DOHH2 (cell line): ENCODE results near the gene XRCC6.
"Not testable (repeated sequence)": the region's sequence is repeated elsewhere in the genome, so short reads cannot be mapped to it uniquely, and the experiment has no call there.

Experiments
- H3F3A ChIP-seq: fragments of 200-600 bp; sonication (generic), shearing (Covaris generic); 2 replicates; pipeline ENCODE4 v1.6.0; 2016; ENCODE audit warnings: antibody characterized with exemption, mild to moderate bottlenecking; ENCODE audit not compliant: control insufficient read depth, insufficient read depth
- H3K27ac ChIP-seq: fragments of 200-600 bp; sonication (generic); 2 replicates; pipeline ENCODE4 v1.5.1; 2014; ENCODE audit warnings: low read depth, mild to moderate bottlenecking, low read length, moderate library complexity
- H3K27me3 ChIP-seq: fragments of 200-600 bp; sonication (generic); 2 replicates; pipeline ENCODE4 v1.6.1; 2014; ENCODE audit warnings: mild to moderate bottlenecking, low read length, mixed read lengths; ENCODE audit not compliant: control insufficient read depth
- H3K36me3 ChIP-seq: fragments of 200-600 bp; sonication (generic); 2 replicates; pipeline ENCODE4 v1.6.1; 2014; ENCODE audit warnings: mild to moderate bottlenecking, low read length, moderate library complexity, mixed read lengths; ENCODE audit not compliant: control insufficient read depth
- H3K4me1 ChIP-seq: fragments of 200-600 bp; sonication (generic); 2 replicates; pipeline ENCODE4 v1.6.1; 2014; ENCODE audit warnings: mild to moderate bottlenecking, low read length, mixed read lengths; ENCODE audit not compliant: control insufficient read depth
- H3K4me2 ChIP-seq: fragments of 200-600 bp; sonication (generic); 2 replicates; pipeline ENCODE4 v1.6.0; 2014; ENCODE audit warnings: mild to moderate bottlenecking, low read length, moderate library complexity
- H3K4me3 ChIP-seq: fragments of 200-600 bp; sonication (generic); 2 replicates; pipeline ENCODE4 v1.5.1; 2014; ENCODE audit warnings: mild to moderate bottlenecking, low read length, mixed read lengths
- H3K79me2 ChIP-seq: fragments of 200-600 bp; sonication (generic); 2 replicates; pipeline ENCODE4 v1.6.1; 2014; ENCODE audit warnings: mild to moderate bottlenecking, low read length, mixed read lengths; ENCODE audit not compliant: control insufficient read depth
- H3K9me2 ChIP-seq: fragments of 200-600 bp; sonication (generic); replicated peaks from 2 replicates; pipeline ENCODE4 v1.6.1; 2014; ENCODE audit warnings: mild to moderate bottlenecking, low read length, mixed read lengths; ENCODE audit not compliant: control insufficient read depth
- H3K9me3 ChIP-seq: fragments of 200-600 bp; sonication (generic); 2 replicates; pipeline ENCODE4 v1.6.1; 2014; ENCODE audit warnings: antibody characterized with exemption, low read length, mixed read lengths; ENCODE audit not compliant: control insufficient read depth, insufficient read depth
- H4K20me1 ChIP-seq: fragments of 200-600 bp; sonication (generic); 2 replicates; pipeline ENCODE4 v1.6.0; 2014; ENCODE audit warnings: low read depth, mild to moderate bottlenecking, antibody characterized with exemption, low read length, moderate library complexity; ENCODE audit not compliant: control insufficient read depth, insufficient read depth
- EZH2phosphoT487 ChIP-seq: fragments of 200-600 bp; sonication (generic); IDR thresholded peaks from 2 replicates; pipeline ENCODE4 v1.6.1; 2017; ENCODE audit warnings: borderline replicate concordance, mild to moderate bottlenecking, antibody characterized with exemption, low read length, moderate library complexity, mixed read lengths
- TF ChIP-seq, protein P1 (sequence below): fragments of 200-600 bp; sonication (generic); IDR thresholded peaks from one replicate; pipeline ENCODE4 v1.5.1; 2014; ENCODE audit warnings: antibody characterized with exemption, mild to moderate bottlenecking, low read depth, low read length; ENCODE audit not compliant: poor library complexity, severe bottlenecking

XRCC6 gene

DNA sequence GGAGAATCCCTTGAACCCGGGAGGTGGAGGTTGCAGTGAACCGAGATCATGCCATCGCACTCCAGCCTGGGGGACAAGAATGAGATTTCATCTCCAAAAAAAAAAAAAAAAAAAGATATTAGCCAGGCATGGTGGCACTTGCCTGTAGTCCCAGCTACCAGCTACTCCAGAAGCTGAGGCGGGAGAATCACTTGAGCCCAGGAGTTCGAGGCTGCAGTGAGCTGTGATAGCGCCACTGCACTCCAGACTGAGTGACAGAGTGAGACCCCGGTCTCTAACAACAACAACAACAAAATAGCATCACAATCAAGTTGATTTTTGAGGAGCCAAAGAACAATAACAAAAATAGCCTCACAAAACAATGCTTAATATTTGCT, 33.8 kb upstream of the XRCC6 start:
- Histone ChIP-seq H3K9me2 (no peaks in the 10 kb centered on the region), H3K4me2 (no peak overlapping the region), H3K79me2 (peaks cover 6% of the 10 kb centered on the region), H3K36me3 (peaks cover 3% of the 10 kb centered on the region; the same call in 1 of the 2 replicates), H3K27me3 (no peaks in the 10 kb centered on the region), H3K4me3 (no peak overlapping the region), H3K9me3 (no peaks in the 10 kb centered on the region), H3K27ac (no peak overlapping the region), H3F3A (no peaks in the 10 kb centered on the region), H3K4me1 (peaks cover 15% of the 10 kb centered on the region), H4K20me1 (no peaks in the 10 kb centered on the region)
- TF ChIP-seq EZH2phosphoT487 = no peak
- TF ChIP-seq, protein P1, sequence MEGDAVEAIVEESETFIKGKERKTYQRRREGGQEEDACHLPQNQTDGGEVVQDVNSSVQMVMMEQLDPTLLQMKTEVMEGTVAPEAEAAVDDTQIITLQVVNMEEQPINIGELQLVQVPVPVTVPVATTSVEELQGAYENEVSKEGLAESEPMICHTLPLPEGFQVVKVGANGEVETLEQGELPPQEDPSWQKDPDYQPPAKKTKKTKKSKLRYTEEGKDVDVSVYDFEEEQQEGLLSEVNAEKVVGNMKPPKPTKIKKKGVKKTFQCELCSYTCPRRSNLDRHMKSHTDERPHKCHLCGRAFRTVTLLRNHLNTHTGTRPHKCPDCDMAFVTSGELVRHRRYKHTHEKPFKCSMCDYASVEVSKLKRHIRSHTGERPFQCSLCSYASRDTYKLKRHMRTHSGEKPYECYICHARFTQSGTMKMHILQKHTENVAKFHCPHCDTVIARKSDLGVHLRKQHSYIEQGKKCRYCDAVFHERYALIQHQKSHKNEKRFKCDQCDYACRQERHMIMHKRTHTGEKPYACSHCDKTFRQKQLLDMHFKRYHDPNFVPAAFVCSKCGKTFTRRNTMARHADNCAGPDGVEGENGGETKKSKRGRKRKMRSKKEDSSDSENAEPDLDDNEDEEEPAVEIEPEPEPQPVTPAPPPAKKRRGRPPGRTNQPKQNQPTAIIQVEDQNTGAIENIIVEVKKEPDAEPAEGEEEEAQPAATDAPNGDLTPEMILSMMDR = no peak

DNA sequence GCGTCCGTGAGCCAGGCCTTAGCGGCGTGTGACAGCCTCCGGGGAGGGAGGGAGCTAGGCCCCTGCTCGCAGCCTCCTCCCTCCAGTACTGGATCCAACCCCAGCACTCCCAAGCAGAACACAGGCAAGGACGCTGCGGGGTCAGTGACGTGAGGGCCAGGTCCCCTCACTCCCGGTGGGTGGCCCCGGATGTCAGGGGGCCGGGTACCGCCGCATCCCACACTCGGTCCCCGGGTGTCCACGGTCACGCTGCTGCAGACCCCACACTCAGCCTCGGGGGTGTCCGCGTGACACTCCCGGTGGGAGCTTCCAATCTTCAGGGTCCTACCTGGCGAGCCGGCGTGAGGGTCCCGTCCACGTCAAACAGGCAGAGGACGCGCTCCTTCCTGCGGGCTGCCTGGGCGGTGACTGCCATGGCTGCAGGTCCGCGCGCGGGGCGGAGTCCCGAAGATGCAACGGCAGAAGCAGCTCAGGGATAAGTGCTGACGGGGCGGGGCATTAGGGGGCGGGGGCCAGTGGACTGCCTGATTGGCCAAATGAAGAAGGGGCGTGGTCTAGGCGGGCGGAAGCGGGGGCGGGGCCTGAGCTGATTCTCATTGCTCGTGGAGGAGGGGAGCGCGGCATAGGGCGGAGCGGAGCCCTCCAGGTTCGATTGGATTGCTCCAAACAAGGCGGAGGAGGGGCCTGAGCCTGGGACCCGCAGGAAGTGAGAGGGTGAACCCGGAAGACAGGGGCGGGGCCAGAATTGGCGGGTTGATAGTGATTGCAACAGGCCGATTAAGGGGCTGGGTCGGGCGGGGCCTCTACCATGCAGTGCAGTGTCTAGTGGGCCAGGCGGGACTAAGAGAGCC, 31.5 kb upstream of the XRCC6 start, which contains the start of gene PMM1:
PMM1 (minus strand) TSS at position 450 of the 851 bp plus-strand sequence; CDS start at position 415, 35 bp downstream.
- Histone ChIP-seq H3K79me2 (peaks cover 6% of the 10 kb centered on the region), H3K4me3 (peak within 1 kb of the TSS; percentile 99), H3K27ac (peak within 1 kb of the TSS; percentile 43), H3K36me3 (peaks cover 3% of the 10 kb centered on the region; the same call in 1 of the 2 replicates), H3K4me1 (peaks cover 15% of the 10 kb centered on the region), H3K9me2 (no peaks in the 10 kb centered on the region), H3F3A (no peaks in the 10 kb centered on the region), H3K4me2 (peak within 1 kb of the TSS; percentile 97), H3K9me3 (no peaks in the 10 kb centered on the region), H4K20me1 (no peaks in the 10 kb centered on the region), H3K27me3 (no peaks in the 10 kb centered on the region)
- TF ChIP-seq, protein P1 = no peak
- no peak for TF ChIP-seq EZH2phosphoT487

DNA sequence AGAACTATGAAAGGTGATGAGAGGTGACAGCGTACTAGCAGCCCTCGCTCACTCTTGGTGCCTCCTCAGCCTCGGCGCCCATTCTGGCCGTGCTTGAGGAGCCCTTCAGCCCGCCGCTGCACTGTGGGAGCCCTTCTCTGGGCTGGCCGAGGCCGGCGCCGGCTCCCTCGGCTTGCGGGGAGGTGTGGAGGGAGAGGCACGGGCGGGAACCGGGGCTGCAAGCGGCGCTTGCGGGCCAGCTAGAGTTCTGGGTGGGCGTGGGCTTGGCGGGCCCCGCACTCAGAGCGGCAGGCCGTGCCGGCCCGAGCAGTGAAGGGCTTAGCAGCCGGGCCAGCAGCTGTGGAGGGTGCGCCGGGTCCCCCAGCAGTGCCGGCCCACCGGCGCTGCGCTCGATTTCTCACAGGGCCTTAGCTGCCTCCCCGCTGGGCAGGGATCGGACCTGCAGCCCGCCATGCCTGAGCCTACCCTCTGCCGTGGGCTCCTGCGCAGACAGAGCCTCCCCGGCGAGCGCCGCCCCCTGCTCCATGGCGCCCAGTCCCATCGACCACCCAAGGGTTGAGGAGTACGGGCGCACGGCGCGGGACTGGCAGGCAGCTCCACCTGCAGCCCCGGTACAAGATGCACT, 27.6 kb upstream of the XRCC6 start:
- not testable (repeated sequence) for H3K79me2 ChIP-seq, H4K20me1 ChIP-seq, H3K4me2 ChIP-seq, H3K27ac ChIP-seq, H3K36me3 ChIP-seq, H3K4me3 ChIP-seq, H3K9me2 ChIP-seq, H3K27me3 ChIP-seq, H3F3A ChIP-seq, H3K9me3 ChIP-seq
- H3K4me1 ChIP-seq = peaks cover 14% of the 10 kb centered on the region

- TF ChIP-seq, protein P1 = no peak
- TF ChIP-seq EZH2phosphoT487 = no peak
- H3K79me2 ChIP-seq = no peaks in the 10 kb centered on the region
- no peaks in the 10 kb centered on the region for H3K9me2 ChIP-seq
- peaks cover 8% of the 10 kb centered on the region; the same call in 1 of the 2 replicates for H4K20me1 ChIP-seq
- H3K9me3 ChIP-seq = no peaks in the 10 kb centered on the region
- peaks cover 13% of the 10 kb centered on the region for H3K36me3 ChIP-seq
- 0 out of 2 replicates have a peak, but pooled peaks cover 2% of the 10 kb centered on the region for H3F3A ChIP-seq
- H3K4me2 ChIP-seq = no peak overlapping the region
- no peak overlapping the region for H3K4me3 ChIP-seq
- H3K4me1 ChIP-seq = no peaks in the 10 kb centered on the region
- H3K27ac ChIP-seq = no peak overlapping the region
- H3K27me3 ChIP-seq = no peaks in the 10 kb centered on the region
Measured at GRCh38 chr22:41595703-41596102, 25.4 kb upstream of the XRCC6 start.
